H1 (cell line): Measurements from ENCODE around the gene ERCC1. TPM values are rescaled to one million over a fixed set of nuclear protein-coding genes. Genes with fewer than 3 reads are reported as not detected.

Experiments
- CTCF ChIA-PET: fragments of 300-600 bp; sonication (Branson Sonifier 250); formaldehyde crosslinking; loops from one replicate; lab custom pipeline; 2021; ENCODE audit not compliant: partially characterized antibody; lab: Charles Lee
- POLR2A ChIA-PET: fragments of 300-600 bp; sonication (Branson Sonifier 250); formaldehyde crosslinking; loops from one replicate; lab custom pipeline; 2021; ENCODE audit warnings: inconsistent platforms; ENCODE audit not compliant: partially characterized antibody; lab: Charles Lee
- DNase-seq, 2 experiments: peaks; one replicate each; pipeline versions ENCODE4 v3.0.0 to v3.0.0-alpha.2; 2010 to 2022; ENCODE audit warnings: low spot score in 2 of 2, low read depth in 1 of 2, mixed read lengths in 1 of 2
- FAIRE-seq: peaks from 2 replicates; lab custom pipeline; 2011; peaks lifted over from hg19 to GRCh38; lab: Jason Lieb, UNC
- H2AFZ ChIP-seq: 2 replicates; pipeline ENCODE4 v1.8.1; 2012; ENCODE audit warnings: low read length, inconsistent platforms
- H2AK5ac ChIP-seq: 2 replicates; pipeline ENCODE4 v1.6.1; 2013; ENCODE audit warnings: low read depth, low read length
- H2BK120ac ChIP-seq: replicated peaks from 2 replicates; pipeline ENCODE3; 2013; ENCODE audit warnings: low read depth, low read length, inconsistent platforms
- H2BK12ac ChIP-seq: 2 replicates; pipeline ENCODE4 v1.6.1; 2013; ENCODE audit warnings: low read depth, low read length
- H2BK15ac ChIP-seq: 2 replicates; pipeline ENCODE4 v1.6.1; 2013; ENCODE audit warnings: low read length
- H2BK20ac ChIP-seq: 2 replicates; pipeline ENCODE4 v1.6.1; 2013; ENCODE audit warnings: low read length
- H2BK5ac ChIP-seq: 2 replicates; pipeline ENCODE4 v1.6.1; 2013; ENCODE audit warnings: low read depth, low read length
- H3K14ac ChIP-seq: 2 replicates; pipeline ENCODE4 v1.6.1; 2013; ENCODE audit warnings: inconsistent platforms; ENCODE audit not compliant: insufficient read length
- H3K18ac ChIP-seq: 2 replicates; pipeline ENCODE4 v1.6.1; 2013; ENCODE audit warnings: low read length; ENCODE audit errors: extremely low read depth
- H3K23ac ChIP-seq: 2 replicates; pipeline ENCODE4 v1.6.1; 2013; ENCODE audit warnings: inconsistent platforms; ENCODE audit not compliant: insufficient read length
- H3K23me2 ChIP-seq: 2 replicates; pipeline ENCODE4 v1.6.1; 2013; ENCODE audit warnings: low read depth, low read length
- H3K27ac ChIP-seq: 2 replicates; pipeline ENCODE4 v1.6.1; 2011; ENCODE audit warnings: low read depth, low read length, inconsistent platforms
- H3K27me3 ChIP-seq, 4 experiments: replicated peaks in 1 of 4; 1 replicate in 1 of 4; 2 replicates in 3 of 4; pipeline versions ENCODE4 v1.6.1 to v1.8.1; 2011 to 2013; ENCODE audit warnings: low read length in 3 of 4, mild to moderate bottlenecking in 3 of 4, inconsistent platforms in 2 of 4, mixed read lengths in 2 of 4, moderate library complexity in 1 of 4; ENCODE audit not compliant: control insufficient read depth in 3 of 4, insufficient read depth in 3 of 4; ENCODE audit errors: extremely low read depth in 1 of 4
- H3K36me3 ChIP-seq, 4 experiments: 2 replicates each; pipeline versions ENCODE4 v1.6.1 to v1.8.1; 2011 to 2013; ENCODE audit warnings: mild to moderate bottlenecking in 4 of 4, low read length in 3 of 4, moderate library complexity in 2 of 4, control low read depth in 1 of 4, inconsistent platforms in 1 of 4; ENCODE audit not compliant: insufficient read depth in 4 of 4, control insufficient read depth in 2 of 4
- H3K4ac ChIP-seq: replicated peaks from 2 replicates; pipeline ENCODE3; 2013; ENCODE audit warnings: low read length, low read depth, mixed read lengths, inconsistent platforms; ENCODE audit not compliant: insufficient read length
- H3K4me1 ChIP-seq, 4 experiments: replicated peaks in 1 of 4; 1 replicate in 1 of 4; 2 replicates in 3 of 4; pipeline versions ENCODE4 v1.6.1 to v1.8.1; 2011 to 2013; ENCODE audit warnings: low read length in 3 of 4, inconsistent platforms in 2 of 4, mixed read lengths in 1 of 4; ENCODE audit not compliant: insufficient read depth in 4 of 4, control insufficient read depth in 3 of 4
- H3K4me2 ChIP-seq, 2 experiments: 2 replicates each; pipeline versions ENCODE4 v1.6.1 to v1.8.1; 2011 to 2013; ENCODE audit warnings: low read depth in 2 of 2, low read length in 2 of 2, control low read depth in 1 of 2, inconsistent platforms in 1 of 2, mild to moderate bottlenecking in 1 of 2; ENCODE audit not compliant: insufficient read depth in 1 of 2
- H3K4me3 ChIP-seq, 4 experiments: fragments of 200-600, 300-600 bp in 1 of 4; sonication (generic), shearing (Covaris generic), sonication (Bioruptor Twin) in 1 of 4; 2 replicates each; pipeline versions ENCODE4 v1.5.1 to v1.8.1; 2011 to 2016; ENCODE audit warnings: low read length in 4 of 4, low read depth in 3 of 4, control low read depth in 2 of 4, inconsistent platforms in 2 of 4, mild to moderate bottlenecking in 2 of 4, mixed read lengths in 1 of 4, moderate library complexity in 1 of 4; ENCODE audit not compliant: insufficient read depth in 2 of 4; ENCODE audit errors: extremely low read depth in 1 of 4
- H3K56ac ChIP-seq: replicated peaks from 2 replicates; pipeline ENCODE3; 2013; ENCODE audit warnings: low read depth, mild to moderate bottlenecking, mixed read lengths, low read length, inconsistent platforms; ENCODE audit not compliant: insufficient read length
- H3K79me1 ChIP-seq: 2 replicates; pipeline ENCODE4 v1.6.1; 2013; ENCODE audit warnings: low read depth, low read length, control low read depth
- H3K79me2 ChIP-seq, 2 experiments: 2 replicates each; pipeline versions ENCODE4 v1.6.1 to v1.8.1; 2012 to 2013; ENCODE audit warnings: low read length in 2 of 2, mild to moderate bottlenecking in 2 of 2, inconsistent platforms in 1 of 2; ENCODE audit not compliant: insufficient read depth in 2 of 2, control insufficient read depth in 1 of 2
- H3K9ac ChIP-seq, 4 experiments: replicated peaks in 1 of 4; 1 replicate in 1 of 4; 2 replicates in 3 of 4; pipeline versions ENCODE4 v1.6.1 to v1.8.1; 2011 to 2013; ENCODE audit warnings: low read depth in 3 of 4, low read length in 3 of 4, control low read depth in 2 of 4, mild to moderate bottlenecking in 2 of 4, moderate library complexity in 2 of 4, inconsistent platforms in 1 of 4; ENCODE audit errors: extremely low read depth in 1 of 4
- H3K9me3 ChIP-seq, 2 experiments: 2 replicates each; pipeline versions ENCODE4 v1.6.1 to v1.8.1; 2012 to 2013; ENCODE audit warnings: mild to moderate bottlenecking in 2 of 2, moderate library complexity in 2 of 2, control low read depth in 1 of 2, inconsistent platforms in 1 of 2, low read depth in 1 of 2, low read length in 1 of 2, mixed read lengths in 1 of 2; ENCODE audit not compliant: insufficient read depth in 2 of 2
- H4K20me1 ChIP-seq, 2 experiments: replicated peaks in 1 of 2; 2 replicates each; pipeline versions ENCODE3 to v1.8.1; 2011 to 2013; ENCODE audit warnings: inconsistent platforms in 2 of 2, low read length in 2 of 2, mild to moderate bottlenecking in 1 of 2; ENCODE audit not compliant: insufficient read depth in 2 of 2, control insufficient read depth in 1 of 2
- H4K5ac ChIP-seq: 2 replicates; pipeline ENCODE4 v1.6.1; 2013; ENCODE audit warnings: low read length, low read depth, mixed read lengths, inconsistent platforms; ENCODE audit not compliant: insufficient read length
- H4K8ac ChIP-seq: 2 replicates; pipeline ENCODE4 v1.8.0; 2013; ENCODE audit warnings: mild to moderate bottlenecking, moderate library complexity, low read length, inconsistent platforms; ENCODE audit not compliant: insufficient read depth; ENCODE audit errors: extremely low read depth
- H4K91ac ChIP-seq: replicated peaks from 2 replicates; pipeline ENCODE3; 2013; ENCODE audit warnings: low read length, mixed read lengths, inconsistent platforms; ENCODE audit not compliant: insufficient read length
- CEBPB ChIP-seq: IDR thresholded peaks from 2 replicates; pipeline ENCODE4 v1.6.1; 2012; ENCODE audit warnings: low read depth, low read length
- KDM1A ChIP-seq: fragments of 200-600, 300-600 bp; sonication (generic); IDR thresholded peaks from 2 replicates; pipeline ENCODE4 v1.7.1; 2016; ENCODE audit warnings: mild to moderate bottlenecking, low read length, borderline replicate concordance
- NANOG ChIP-seq: IDR thresholded peaks from 2 replicates; pipeline ENCODE4 v1.6.1; 2011; ENCODE audit warnings: low read length, low read depth, mild to moderate bottlenecking, inconsistent platforms; ENCODE audit not compliant: insufficient read depth, poor library complexity, severe bottlenecking
- RAD21 ChIP-seq, 2 experiments: IDR thresholded peaks in 1 of 2; conservative IDR thresholded peaks in 1 of 2; 2 replicates each; pipeline ENCODE4 v1.6.1; 2011; ENCODE audit warnings: low read depth in 2 of 2, low read length in 2 of 2, improper control_type of control experiment in 1 of 2, inconsistent platforms in 1 of 2, mild to moderate bottlenecking in 1 of 2, moderate library complexity in 1 of 2
- TAF1 ChIP-seq: IDR thresholded peaks from 2 replicates; pipeline ENCODE4 v1.6.1; 2011; ENCODE audit warnings: mild to moderate bottlenecking, low read depth, low read length
- TBP ChIP-seq: IDR thresholded peaks from 2 replicates; pipeline ENCODE4 v1.6.1; 2011; ENCODE audit warnings: low read depth, low read length, improper control_type of control experiment
- WGBS, 2 experiments: shearing (Covaris generic) in 1 of 2; methylation state at CpG; one replicate each; pipeline versions ENCODE4 v1.1.6 to v1.1.7; 2013 to 2015; ENCODE audit warnings: low lambda C conversion rate in 2 of 2, mixed read lengths in 2 of 2, inconsistent platforms in 1 of 2, low coverage in 1 of 2, missing lambda C conversion rate in 1 of 2; ENCODE audit not compliant: insufficient replicate concordance in 2 of 2, insufficient coverage in 1 of 2, insufficient read length in 1 of 2; ENCODE audit errors: extremely low coverage in 1 of 2, missing lambda C conversion rate in 1 of 2; 5-methylcytosine and 5-hydroxymethylcytosine counted together
- polyA plus RNA-seq, 7 experiments: library from polyadenylated mRNA; depleted of rRNA in 3 of 7; stranded (reverse) in 5 of 7; unstranded in 2 of 7; fragments of >200 nt in 5 of 7; fragments of 200-250 nt in 2 of 7; gene quantifications; 1 replicate in 5 of 7; 2 replicates in 1 of 7; 4 replicates in 1 of 7; pipeline versions ENCODE4 v1.2.1 to v1.2.3, GENCODE V29; 2011 to 2013; ENCODE audit warnings: missing spikeins in 2 of 7, mixed read lengths in 2 of 7
- total RNA-seq: library from RNA; stranded (reverse); fragmentation: NEBNext Ultra II Directional; extraction: Animal tissue kit (Norgen Biotek cat#: 25700); gene quantifications from 2 replicates; pipeline ENCODE4 v1.2.1, GENCODE V29; 2021
- TF ChIP-seq, protein P1 (sequence below): IDR thresholded peaks from 2 replicates; pipeline ENCODE4 v1.6.1; 2012; ENCODE audit warnings: low read length, inconsistent platforms
- TF ChIP-seq, protein P2 (sequence below): IDR thresholded peaks from 2 replicates; pipeline ENCODE4 v1.6.1; 2012; ENCODE audit warnings: inconsistent platforms

ERCC1 gene
- total and polyA plus RNA-seq, 2 of the 8 experiments (the other 6 are each of a cell fraction or from before 2014, with no cell fraction given): 44.7 to 94.2 TPM

DNA sequence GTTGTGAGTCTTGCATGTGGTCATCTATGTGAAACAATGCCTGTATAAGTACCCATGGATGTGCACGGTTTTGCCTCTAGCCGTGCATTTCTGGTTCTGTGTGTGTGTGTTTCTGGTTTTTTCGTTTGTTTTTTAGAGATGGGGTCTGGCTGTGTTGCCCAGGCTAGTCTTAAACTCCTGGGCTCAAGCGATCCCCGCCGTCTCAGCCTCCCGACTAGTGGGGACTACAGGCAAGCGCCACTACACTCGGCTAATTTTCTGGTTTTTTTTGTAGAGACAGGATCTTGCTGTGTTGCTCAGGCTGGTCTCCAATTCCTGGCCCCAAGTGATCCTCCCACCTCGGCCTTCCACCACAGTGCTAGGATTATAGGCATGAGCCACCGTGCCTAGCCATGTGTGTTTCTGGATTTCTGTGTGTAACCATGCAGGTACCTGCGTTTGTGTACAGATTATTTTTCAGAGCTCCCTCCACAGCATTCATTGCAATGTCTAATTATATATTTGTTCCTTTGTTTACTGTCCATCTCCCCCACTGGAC, 28.2 kb upstream of the ERCC1 start:
- no peak overlapping the region for H2BK20ac ChIP-seq
- no peaks in the 10 kb centered on the region for H3K9me3 ChIP-seq
- H4K8ac ChIP-seq: no peak overlapping the region
- H4K5ac ChIP-seq: no peak overlapping the region
- peak overlapping the region; percentile 87; the same call in 1 of the 2 replicates for H2AK5ac ChIP-seq
- ChIA-PET POLR2A (interaction anchor here (0.9 to 4.0 kb wide), 9 partner anchors 9 to 76 kb away, joined by 3 to 31 read pairs (median 4); partner anchors contain the start of genes FOSB and PPM1N), CTCF (interaction anchor here (0.9 to 3.6 kb wide), 10 partner anchors 11 to 53 kb away, joined by 3 to 24 read pairs (median 5); no protein-coding TSS in a partner anchor)
- no peak for FAIRE-seq
- H2BK15ac ChIP-seq: no peak overlapping the region
- no peak overlapping the region for H3K27ac ChIP-seq
- H2BK120ac ChIP-seq: no peak overlapping the region
- H2BK5ac ChIP-seq: no peak overlapping the region
- H3K36me3 ChIP-seq: no peaks in the 10 kb centered on the region
- no peak overlapping the region for H3K4ac ChIP-seq
- no peak for DNase-seq
- TF ChIP-seq KDM1A (0 out of 2 replicates have a peak, but pooled peaks have one; percentile 26), NANOG (no peak), RAD21 (IDR thresholded peaks at IDR 0.05 in 1 of 2, conservative IDR thresholded peaks at IDR 0.05 in 1 of 2; ENCODE audit: low read depth in 2 of 2, low read length in 2 of 2) (no peak), TBP (no peak), TAF1 (no peak), CEBPB (no peak)
- TF ChIP-seq, protein P1, sequence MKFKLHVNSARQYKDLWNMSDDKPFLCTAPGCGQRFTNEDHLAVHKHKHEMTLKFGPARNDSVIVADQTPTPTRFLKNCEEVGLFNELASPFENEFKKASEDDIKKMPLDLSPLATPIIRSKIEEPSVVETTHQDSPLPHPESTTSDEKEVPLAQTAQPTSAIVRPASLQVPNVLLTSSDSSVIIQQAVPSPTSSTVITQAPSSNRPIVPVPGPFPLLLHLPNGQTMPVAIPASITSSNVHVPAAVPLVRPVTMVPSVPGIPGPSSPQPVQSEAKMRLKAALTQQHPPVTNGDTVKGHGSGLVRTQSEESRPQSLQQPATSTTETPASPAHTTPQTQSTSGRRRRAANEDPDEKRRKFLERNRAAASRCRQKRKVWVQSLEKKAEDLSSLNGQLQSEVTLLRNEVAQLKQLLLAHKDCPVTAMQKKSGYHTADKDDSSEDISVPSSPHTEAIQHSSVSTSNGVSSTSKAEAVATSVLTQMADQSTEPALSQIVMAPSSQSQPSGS: no peak
- TF ChIP-seq, protein P2, sequence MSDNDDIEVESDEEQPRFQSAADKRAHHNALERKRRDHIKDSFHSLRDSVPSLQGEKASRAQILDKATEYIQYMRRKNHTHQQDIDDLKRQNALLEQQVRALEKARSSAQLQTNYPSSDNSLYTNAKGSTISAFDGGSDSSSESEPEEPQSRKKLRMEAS: no peak
- H3K9ac ChIP-seq: no peak overlapping the region
- peaks cover 0 to 15% (median 9%) of the 10 kb centered on the region in 4 experiments; a peak in 5 of 7 replicates for H3K4me1 ChIP-seq
- H3K23ac ChIP-seq: no peak overlapping the region
- no peaks in the 10 kb centered on the region for H3K79me2 ChIP-seq
- H2BK12ac ChIP-seq: peak overlapping the region; percentile 80; the same call in 1 of the 2 replicates
- H3K27me3 ChIP-seq: peaks cover 0 to 19% (median 14%) of the 10 kb centered on the region in 4 experiments; a peak in 6 of 7 replicates
- H3K4me3 ChIP-seq: no peak overlapping the region
- H3K79me1 ChIP-seq: no peaks in the 10 kb centered on the region
- no peak overlapping the region for H3K56ac ChIP-seq
- H4K20me1 ChIP-seq: no peaks in the 10 kb centered on the region
- peaks cover 13% of the 10 kb centered on the region for H3K23me2 ChIP-seq
- H3K4me2 ChIP-seq: peak overlapping the region in 1 of 2 experiments; percentile 70; a peak in 1 of 4 replicates
- no peak overlapping the region for H4K91ac ChIP-seq
- no peak overlapping the region for H2AFZ ChIP-seq
- no peak overlapping the region for H3K18ac ChIP-seq
- no peak overlapping the region for H3K14ac ChIP-seq
- 91% methylated on average over 12 of the region's 12 CpGs; no CpG with 5 or more reads in 1 of the 2 experiments for WGBS, 2 experiments
